Measurements from ENCODE around the gene ASIC4.

Gene ASIC4

DNA sequence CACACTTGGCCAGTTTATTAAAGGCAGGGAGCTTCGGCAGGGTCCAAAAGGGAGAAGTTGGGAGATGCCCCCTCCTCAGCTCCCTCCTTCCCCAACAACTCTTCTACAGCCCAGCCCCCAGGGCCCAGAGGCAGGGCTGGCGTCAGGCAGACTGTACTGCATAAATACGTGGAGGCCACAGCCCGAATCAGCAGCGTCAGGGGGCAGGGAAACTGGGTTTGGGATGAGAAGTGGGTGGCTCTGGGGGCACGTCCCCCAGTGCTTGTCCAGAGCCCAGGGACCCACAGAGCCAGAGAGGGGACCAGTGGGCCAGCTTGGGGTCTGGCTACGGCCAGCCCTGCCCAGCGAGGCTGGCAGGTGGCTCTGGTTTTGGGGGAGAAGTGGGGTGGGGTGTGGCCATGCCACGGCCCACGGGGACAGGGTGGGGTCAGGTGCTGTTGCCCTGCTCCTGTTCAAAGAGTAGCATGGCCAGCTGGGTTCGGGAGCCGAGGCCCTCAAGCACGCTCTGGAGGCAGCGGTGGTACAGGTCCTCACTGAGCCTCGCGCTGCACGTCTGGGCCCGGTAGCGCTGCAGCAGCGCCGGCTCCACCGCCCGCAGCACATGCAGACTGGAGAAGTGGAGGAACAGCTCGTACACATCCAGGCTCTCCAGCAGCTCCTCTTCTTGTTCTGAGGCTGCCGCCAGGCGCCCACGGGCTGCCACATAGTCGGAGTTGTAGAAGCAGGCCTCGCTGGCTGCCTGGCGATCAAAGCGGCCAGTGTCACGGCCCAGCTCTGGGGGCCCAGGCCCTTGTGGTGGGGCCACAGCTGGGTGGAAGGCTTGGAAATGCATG, 24.9 kb downstream of the ASIC4 start:
- DNase-seq (ENCODE audit: low spot score in 2 of 2) (no peak), ATAC-seq (replicated peaks; ENCODE audit: extremely low read depth, poor library complexity, severe bottlenecking) (no peak)
- no peaks in the 10 kb centered on the region for H3K9me3 Mint-ChIP-seq
- H3K27ac Mint-ChIP-seq (ENCODE audit: low read depth), result no peak overlapping the region
- no peak overlapping the region for H3K4me3 Mint-ChIP-seq
- peaks cover 8% of the 10 kb centered on the region for H3K36me3 Mint-ChIP-seq (ENCODE audit: insufficient read depth)
- H3K27me3 Mint-ChIP-seq, result peaks cover 12% of the 10 kb centered on the region
- peaks cover 10% of the 10 kb centered on the region for H3K4me1 Mint-ChIP-seq

DNA sequence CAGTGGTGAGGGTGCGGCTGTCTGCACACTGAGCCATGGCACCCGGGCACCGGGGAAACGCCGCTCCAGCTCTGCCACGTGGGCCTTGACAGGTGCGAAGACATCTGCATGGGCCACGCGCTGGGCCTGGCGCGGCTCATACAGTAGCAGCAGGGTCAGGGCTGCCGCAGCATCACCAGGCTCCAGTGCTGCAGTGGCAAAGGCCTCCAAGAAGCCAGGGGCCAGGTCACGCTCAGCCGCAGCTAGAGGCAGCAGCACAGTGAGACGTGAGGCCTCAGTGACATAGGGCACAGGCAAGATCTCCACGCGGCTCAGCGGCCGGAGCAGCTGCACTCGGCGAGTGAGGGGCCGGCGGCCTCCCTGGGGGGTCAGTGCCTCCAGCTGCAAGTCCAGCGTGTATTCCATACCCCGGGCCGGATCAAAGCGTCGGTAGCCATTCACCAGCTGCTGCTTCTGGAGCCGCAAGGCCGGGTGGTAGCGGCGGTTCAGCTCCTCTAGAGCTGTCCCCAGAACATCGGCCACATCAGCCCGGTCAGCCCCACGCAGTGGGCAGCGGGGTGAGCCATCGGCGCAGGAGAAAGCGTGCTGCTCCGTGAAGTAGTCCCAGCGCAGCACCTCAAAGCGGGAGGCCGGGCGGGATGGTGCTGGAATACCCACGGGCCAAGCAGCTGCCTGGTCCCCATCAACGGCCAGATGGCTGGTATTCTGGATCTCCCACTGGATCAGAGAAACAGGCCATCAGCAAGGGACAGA, 25.8 kb downstream of the ASIC4 start:
- no peak for ATAC-seq (replicated peaks; ENCODE audit: extremely low read depth, poor library complexity, severe bottlenecking)
- H3K36me3 Mint-ChIP-seq (ENCODE audit: insufficient read depth), result peaks cover 14% of the 10 kb centered on the region
- H3K27ac Mint-ChIP-seq (ENCODE audit: low read depth), result no peak overlapping the region
- peaks cover 8% of the 10 kb centered on the region for H3K27me3 Mint-ChIP-seq
- no peak for DNase-seq (ENCODE audit: low spot score in 2 of 2)
- H3K4me3 Mint-ChIP-seq, result no peak overlapping the region
- H3K4me1 Mint-ChIP-seq, result peaks cover 18% of the 10 kb centered on the region
- no peaks in the 10 kb centered on the region for H3K9me3 Mint-ChIP-seq

DNA sequence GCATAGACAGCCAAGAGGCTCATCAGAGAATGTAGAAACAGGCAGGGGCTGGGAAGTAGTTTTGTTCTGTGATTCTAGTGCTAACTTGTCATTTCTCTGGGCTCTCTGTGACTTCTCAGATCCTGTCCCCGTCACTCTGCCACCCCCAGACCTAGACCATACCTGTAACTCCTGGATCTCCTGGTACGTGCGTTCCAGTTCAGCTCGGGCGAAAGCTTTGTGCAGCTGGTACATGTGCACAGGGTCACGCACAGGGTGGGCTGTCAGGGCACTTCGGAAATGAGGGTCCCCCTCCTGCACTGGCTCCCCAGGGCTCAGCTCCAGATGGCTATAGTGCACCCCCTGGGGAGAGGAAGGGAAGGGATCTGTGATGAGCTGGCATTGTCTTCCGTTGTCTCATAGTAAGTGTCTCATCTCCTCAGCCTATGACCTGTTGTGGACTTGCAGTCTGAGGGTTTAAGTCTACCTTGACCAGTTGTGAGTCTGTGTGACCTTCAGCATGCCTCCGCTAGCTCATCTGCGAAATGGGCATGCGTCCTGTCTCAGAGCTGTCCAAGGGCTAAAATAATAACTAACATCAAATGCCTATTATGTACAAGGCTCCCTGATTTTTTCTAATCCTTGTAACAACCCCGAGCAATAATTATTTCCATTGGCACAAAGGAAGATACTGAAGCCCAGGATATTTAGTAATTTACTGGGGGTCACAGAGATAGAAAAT, 26.7 kb downstream of the ASIC4 start:
- DNase-seq (ENCODE audit: low spot score in 2 of 2) (no peak), ATAC-seq (replicated peaks; ENCODE audit: extremely low read depth, poor library complexity, severe bottlenecking) (no peak)
- Mint-ChIP-seq H3K27ac (ENCODE audit: low read depth) (no peak overlapping the region), H3K4me3 (peak overlapping the region; percentile 79), H3K4me1 (peaks cover 18% of the 10 kb centered on the region), H3K27me3 (no peaks in the 10 kb centered on the region), H3K9me3 (no peaks in the 10 kb centered on the region), H3K36me3 (ENCODE audit: insufficient read depth) (peaks cover 14% of the 10 kb centered on the region)

DNA sequence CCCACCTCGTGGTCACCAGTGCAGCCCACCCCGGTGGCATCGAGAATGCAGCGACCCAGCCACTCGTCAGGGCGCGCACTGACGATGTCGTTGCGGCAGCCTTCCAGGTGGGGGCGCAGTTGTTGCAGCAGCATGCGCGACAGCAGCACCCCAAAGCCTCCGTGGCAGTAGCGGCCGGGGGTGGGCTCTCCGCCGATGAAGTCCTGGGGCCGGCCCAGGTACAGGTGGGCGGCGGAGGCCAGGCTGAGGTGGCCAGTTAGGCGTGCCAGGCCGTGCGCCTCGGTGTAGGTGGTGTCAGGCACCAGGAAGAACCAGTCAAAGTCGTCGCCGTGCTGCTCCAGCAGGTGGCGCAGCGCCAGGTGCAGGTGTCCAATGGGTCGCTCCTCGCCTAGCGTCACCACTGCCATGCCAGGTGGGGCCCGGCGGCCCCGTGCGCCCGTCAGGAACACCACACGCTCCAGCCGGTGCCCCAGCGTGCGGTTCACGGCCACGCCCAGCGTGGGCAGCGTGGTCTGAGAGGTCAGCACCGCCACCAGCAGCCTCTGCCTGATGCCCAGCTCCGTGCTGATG, 27.4 kb downstream of the ASIC4 start:
- H3K9me3 Mint-ChIP-seq, result no peaks in the 10 kb centered on the region
- DNase-seq (ENCODE audit: low spot score in 2 of 2) (peak; percentile 78 to 88), ATAC-seq (replicated peaks; ENCODE audit: extremely low read depth, poor library complexity, severe bottlenecking) (peak; percentile 45)
- H3K36me3 Mint-ChIP-seq (ENCODE audit: insufficient read depth), result peaks cover 14% of the 10 kb centered on the region
- no peaks in the 10 kb centered on the region for H3K27me3 Mint-ChIP-seq
- H3K27ac Mint-ChIP-seq (ENCODE audit: low read depth), result no peak overlapping the region
- peaks cover 18% of the 10 kb centered on the region for H3K4me1 Mint-ChIP-seq
- peak overlapping the region; percentile 79 for H3K4me3 Mint-ChIP-seq

DNA sequence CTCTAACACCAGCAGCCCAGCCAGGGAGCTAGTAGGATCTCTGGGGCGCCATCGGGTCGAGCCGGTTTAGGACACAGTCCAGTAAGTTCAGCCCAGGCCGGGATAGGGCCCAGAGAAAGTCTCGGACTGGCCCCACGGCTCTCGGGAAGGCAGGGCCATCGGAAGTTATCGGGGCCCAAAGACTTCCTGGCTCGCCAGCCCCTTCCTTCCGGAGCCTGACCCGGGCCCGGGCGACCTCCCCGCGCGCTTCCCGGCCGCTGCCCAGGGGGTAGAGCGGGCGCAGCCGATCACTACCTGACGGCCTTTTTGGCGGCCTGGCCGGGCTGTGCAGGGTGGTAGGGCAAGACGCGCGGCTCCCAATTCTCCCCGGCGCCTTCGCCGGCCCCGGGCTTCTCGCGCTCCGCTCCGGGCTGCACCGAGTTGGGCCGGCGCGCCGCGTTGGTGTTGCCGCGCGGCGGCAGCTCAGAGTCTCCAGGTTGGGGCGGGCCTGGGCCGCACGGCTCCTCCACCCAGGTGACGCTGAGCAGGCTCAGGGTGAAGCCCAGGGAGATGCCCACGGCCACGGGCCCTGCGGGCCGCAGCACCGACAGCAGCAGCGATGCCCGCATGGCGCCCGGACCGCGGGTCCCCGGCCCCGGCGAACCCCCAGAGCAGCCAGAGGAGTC, 28.8 kb downstream of the ASIC4 start:
- H3K9me3 Mint-ChIP-seq, result no peaks in the 10 kb centered on the region
- H3K27ac Mint-ChIP-seq (ENCODE audit: low read depth), result no peak overlapping the region
- peak; percentile 41 for ATAC-seq (replicated peaks; ENCODE audit: extremely low read depth, poor library complexity, severe bottlenecking)
- peak in 1 of 2 donors; percentile 13 for DNase-seq (ENCODE audit: low spot score in 2 of 2)
- H3K36me3 Mint-ChIP-seq (ENCODE audit: insufficient read depth), result peaks cover 11% of the 10 kb centered on the region
- H3K4me3 Mint-ChIP-seq, result peak overlapping the region; percentile 79
- peaks cover 2% of the 10 kb centered on the region for H3K27me3 Mint-ChIP-seq
- H3K4me1 Mint-ChIP-seq, result peaks cover 18% of the 10 kb centered on the region

DNA sequence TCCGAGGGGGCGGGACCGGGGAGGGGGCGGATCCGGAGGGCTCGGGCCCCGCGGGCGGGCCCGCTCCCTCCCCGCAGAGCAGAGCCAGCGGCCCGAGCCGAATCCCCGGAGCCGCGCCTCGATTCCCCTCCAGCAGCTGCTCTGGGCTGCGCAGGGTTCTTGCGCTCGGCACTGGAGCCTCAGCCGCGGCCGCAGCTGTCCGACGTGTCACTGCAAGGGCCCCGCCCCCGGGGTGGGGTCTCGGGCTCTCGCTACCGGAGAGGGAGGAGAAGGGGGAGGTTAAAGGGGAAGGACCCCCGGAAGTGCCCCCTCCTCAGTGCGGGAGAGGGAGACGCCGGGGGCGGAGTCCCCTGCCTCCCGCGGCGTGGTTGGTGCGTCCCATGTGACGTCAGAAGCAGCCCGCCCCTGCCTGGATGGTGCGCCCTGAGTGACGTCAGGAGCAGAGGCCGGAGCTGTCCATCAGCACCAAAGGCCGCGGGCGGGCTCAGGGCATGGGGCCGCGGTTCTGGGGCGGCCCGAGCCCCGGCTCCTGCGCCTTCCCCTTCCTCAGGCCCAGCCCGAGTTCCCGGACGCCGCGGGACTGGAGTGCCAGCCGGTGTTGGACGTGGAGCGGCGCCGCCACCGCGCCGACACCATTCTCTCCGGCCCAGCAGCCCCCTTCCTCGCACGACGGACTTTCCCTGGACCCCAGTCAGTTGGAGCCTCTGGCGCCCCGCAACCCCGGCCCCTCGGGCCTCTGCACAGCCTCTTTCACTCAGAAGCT, 29.5 kb downstream of the ASIC4 start, which contains the start of the genes CHPF and TMEM198:
Gene CHPF (minus strand): TSS at position 214 of the 763 bp plus-strand sequence. CDS start 271 bp downstream, outside the sequence.
Gene TMEM198 (plus strand): TSS at position 433 of the 763 bp plus-strand sequence. CDS start 700 bp downstream, outside the sequence.
- peaks cover 10% of the 10 kb centered on the region for H3K27me3 Mint-ChIP-seq
- H3K36me3 Mint-ChIP-seq (ENCODE audit: insufficient read depth), result peaks cover 8% of the 10 kb centered on the region
- H3K27ac Mint-ChIP-seq (ENCODE audit: low read depth), result peak within 1 kb of the TSS; percentile 79
- peaks cover 18% of the 10 kb centered on the region for H3K4me1 Mint-ChIP-seq
- ATAC-seq (replicated peaks; ENCODE audit: extremely low read depth, poor library complexity, severe bottlenecking), result peak; percentile 79
- H3K9me3 Mint-ChIP-seq, result no peaks in the 10 kb centered on the region
- DNase-seq (ENCODE audit: low spot score in 2 of 2), result peak; percentile 80 to 82
- H3K4me3 Mint-ChIP-seq, result peak within 1 kb of the TSS; percentile 79

DNA sequence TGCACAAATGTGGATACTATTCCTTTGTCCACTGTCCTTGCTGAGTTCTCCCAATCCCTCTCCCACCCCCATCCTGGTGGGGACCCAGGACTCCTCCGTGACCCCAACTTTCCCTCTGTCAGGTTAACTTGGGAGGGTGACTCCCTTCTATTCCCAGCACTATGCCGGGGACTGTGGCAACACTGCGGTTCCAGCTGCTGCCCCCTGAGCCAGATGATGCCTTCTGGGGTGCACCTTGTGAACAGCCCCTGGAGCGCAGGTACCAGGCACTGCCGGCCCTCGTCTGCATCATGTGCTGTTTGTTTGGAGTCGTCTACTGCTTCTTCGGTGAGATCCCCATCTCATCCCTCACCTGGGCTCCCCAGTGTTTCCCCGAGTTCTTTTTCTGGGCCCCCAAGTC, 30.3 kb downstream of the ASIC4 start:
- peaks cover 17% of the 10 kb centered on the region for H3K27me3 Mint-ChIP-seq
- H3K4me1 Mint-ChIP-seq, result peaks cover 18% of the 10 kb centered on the region
- ATAC-seq (replicated peaks; ENCODE audit: extremely low read depth, poor library complexity, severe bottlenecking) (no peak), DNase-seq (ENCODE audit: low spot score in 2 of 2) (no peak)
- peak overlapping the region; percentile 79 for H3K27ac Mint-ChIP-seq (ENCODE audit: low read depth)
- H3K36me3 Mint-ChIP-seq (ENCODE audit: insufficient read depth), result peaks cover 8% of the 10 kb centered on the region
- H3K4me3 Mint-ChIP-seq, result peak overlapping the region; percentile 79
- no peaks in the 10 kb centered on the region for H3K9me3 Mint-ChIP-seq

DNA sequence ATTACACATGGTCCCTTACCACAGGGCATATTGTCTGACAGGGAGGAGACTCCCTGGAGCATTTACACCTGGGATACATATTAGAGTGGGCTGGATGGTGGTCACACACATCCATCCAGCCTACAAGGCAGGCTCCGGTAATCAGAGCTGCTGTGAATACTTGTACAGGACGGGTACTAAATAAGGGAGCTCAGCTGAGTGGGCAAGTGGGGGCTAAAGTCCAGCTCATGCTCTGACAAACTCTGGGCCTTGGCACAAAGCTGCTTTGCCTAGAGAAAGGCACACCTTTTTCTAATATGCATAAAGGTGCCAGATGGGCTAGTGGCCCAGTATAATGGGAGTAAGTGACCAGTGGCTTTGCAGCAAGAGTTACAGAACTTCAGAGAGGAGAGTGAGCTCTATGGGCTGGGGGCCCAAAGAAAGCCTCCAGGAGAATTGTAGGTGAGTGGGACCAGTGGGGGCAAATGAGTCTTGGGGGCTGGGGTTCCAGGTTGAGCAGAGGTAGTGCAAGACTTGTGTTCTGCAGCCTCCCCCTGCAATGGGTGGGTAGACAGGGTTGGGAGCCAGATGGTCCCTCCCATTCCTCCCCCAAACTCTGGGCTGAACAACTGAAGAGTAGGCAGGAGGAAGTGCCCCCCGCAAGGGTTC, 31.1 kb downstream of the ASIC4 start:
- ATAC-seq (replicated peaks; ENCODE audit: extremely low read depth, poor library complexity, severe bottlenecking) (no peak), DNase-seq (ENCODE audit: low spot score in 2 of 2) (no peak)
- Mint-ChIP-seq H3K9me3 (no peaks in the 10 kb centered on the region), H3K4me3 (no peak overlapping the region), H3K36me3 (ENCODE audit: insufficient read depth) (peaks cover 8% of the 10 kb centered on the region), H3K27me3 (peaks cover 21% of the 10 kb centered on the region), H3K27ac (ENCODE audit: low read depth) (no peak overlapping the region), H3K4me1 (peaks cover 18% of the 10 kb centered on the region)

DNA sequence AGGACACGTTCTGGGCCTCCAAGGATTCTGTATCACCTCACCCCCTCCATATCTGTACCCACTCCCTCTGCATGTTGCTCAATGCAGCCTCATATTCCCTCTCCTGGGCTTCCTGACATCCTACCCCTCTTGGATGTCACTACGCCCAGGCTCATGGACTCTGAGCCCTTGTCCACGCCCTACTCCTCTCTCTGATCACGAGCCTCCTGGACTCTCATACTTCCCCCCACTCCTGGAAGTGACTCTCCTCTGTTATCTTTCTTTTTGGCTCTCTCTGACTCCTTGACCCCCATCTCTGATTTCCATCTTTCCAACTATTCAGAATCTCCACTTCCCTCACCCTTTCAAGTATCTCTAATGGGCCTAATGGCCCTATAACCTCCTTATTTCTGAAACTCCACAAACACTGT, 31.7 kb downstream of the ASIC4 start:
- DNase-seq (ENCODE audit: low spot score in 2 of 2) (no peak), ATAC-seq (replicated peaks; ENCODE audit: extremely low read depth, poor library complexity, severe bottlenecking) (no peak)
- H3K4me3 Mint-ChIP-seq, result no peak overlapping the region
- peaks cover 18% of the 10 kb centered on the region for H3K4me1 Mint-ChIP-seq
- no peaks in the 10 kb centered on the region for H3K9me3 Mint-ChIP-seq
- no peak overlapping the region for H3K27ac Mint-ChIP-seq (ENCODE audit: low read depth)
- H3K36me3 Mint-ChIP-seq (ENCODE audit: insufficient read depth), result peaks cover 8% of the 10 kb centered on the region
- H3K27me3 Mint-ChIP-seq, result peaks cover 26% of the 10 kb centered on the region

DNA sequence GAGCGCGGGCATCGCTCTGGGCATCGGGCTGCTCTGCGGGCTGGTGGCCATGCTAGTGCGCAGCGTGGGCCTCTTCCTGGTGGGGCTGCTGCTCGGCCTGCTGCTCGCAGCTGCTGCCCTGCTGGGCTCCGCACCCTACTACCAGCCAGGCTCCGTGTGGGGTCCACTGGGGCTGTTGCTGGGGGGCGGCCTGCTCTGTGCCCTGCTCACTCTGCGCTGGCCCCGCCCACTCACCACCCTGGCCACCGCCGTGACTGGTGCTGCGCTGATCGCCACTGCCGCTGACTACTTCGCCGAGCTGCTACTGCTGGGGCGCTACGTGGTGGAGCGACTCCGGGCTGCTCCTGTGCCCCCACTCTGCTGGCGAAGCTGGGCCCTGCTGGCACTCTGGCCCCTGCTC, 33.3 kb downstream of the ASIC4 start:
- Mint-ChIP-seq H3K27ac (ENCODE audit: low read depth) (no peak overlapping the region), H3K36me3 (ENCODE audit: insufficient read depth) (peaks cover 15% of the 10 kb centered on the region), H3K4me1 (peaks cover 13% of the 10 kb centered on the region)

DNA sequence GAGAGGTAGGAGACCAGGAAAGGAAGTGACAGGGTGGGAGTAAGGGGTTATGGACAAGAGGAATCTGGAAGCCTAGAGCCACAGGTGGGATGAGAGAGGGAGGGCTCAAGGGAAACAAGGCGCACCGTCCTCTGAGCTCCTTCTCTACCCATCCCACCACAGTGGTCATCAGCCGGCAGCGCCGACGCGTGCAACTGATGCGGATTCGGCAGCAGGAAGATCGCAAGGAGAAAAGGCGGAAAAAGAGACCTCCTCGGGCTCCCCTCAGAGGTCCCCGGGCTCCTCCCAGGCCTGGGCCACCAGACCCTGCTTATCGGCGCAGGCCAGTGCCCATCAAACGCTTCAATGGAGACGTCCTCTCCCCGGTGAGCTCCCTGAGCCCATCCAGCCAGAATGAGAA, 34.7 kb downstream of the ASIC4 start:
- peaks cover 49% of the 10 kb centered on the region for H3K27me3 Mint-ChIP-seq
- peaks cover 12% of the 10 kb centered on the region for H3K36me3 Mint-ChIP-seq (ENCODE audit: insufficient read depth)
- H3K9me3 Mint-ChIP-seq, result no peaks in the 10 kb centered on the region
- H3K4me3 Mint-ChIP-seq, result no peak overlapping the region
- peaks cover 10% of the 10 kb centered on the region for H3K4me1 Mint-ChIP-seq
- DNase-seq (ENCODE audit: low spot score in 2 of 2), result no peak
- no peak overlapping the region for H3K27ac Mint-ChIP-seq (ENCODE audit: low read depth)
- ATAC-seq (replicated peaks; ENCODE audit: extremely low read depth, poor library complexity, severe bottlenecking), result no peak

More for the DNA sequence above, 33.3 kb downstream of the ASIC4 start:
- Mint-ChIP-seq H3K9me3 (no peaks in the 10 kb centered on the region), H3K4me3 (no peak overlapping the region), H3K27me3 (peaks cover 39% of the 10 kb centered on the region)
- DNase-seq (ENCODE audit: low spot score in 2 of 2) (no peak), ATAC-seq (replicated peaks; ENCODE audit: extremely low read depth, poor library complexity, severe bottlenecking) (no peak)
